Measurements from ENCODE around the gene SLC39A13.

DNA sequence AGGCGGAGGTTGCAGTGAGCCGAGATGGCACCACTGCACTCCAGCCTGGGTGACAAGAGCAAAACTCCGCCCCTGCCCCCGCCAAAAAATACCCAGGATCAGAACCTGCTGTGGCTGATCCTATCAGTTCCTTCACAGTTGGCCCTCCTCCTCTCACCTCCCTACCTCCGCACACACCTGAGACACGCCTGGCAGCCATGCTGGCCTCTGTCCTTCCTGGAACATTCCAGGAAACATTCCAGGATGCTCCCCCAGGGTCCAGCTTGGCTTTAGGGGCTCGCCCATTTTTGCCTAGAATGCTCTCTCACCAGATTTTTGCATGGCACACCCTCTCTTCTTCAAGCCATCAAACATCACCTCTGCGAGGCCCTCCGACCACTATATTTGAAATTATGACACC lies 38.4 kb downstream of the SLC39A13 start:
- TF ChIP-seq, protein P1, sequence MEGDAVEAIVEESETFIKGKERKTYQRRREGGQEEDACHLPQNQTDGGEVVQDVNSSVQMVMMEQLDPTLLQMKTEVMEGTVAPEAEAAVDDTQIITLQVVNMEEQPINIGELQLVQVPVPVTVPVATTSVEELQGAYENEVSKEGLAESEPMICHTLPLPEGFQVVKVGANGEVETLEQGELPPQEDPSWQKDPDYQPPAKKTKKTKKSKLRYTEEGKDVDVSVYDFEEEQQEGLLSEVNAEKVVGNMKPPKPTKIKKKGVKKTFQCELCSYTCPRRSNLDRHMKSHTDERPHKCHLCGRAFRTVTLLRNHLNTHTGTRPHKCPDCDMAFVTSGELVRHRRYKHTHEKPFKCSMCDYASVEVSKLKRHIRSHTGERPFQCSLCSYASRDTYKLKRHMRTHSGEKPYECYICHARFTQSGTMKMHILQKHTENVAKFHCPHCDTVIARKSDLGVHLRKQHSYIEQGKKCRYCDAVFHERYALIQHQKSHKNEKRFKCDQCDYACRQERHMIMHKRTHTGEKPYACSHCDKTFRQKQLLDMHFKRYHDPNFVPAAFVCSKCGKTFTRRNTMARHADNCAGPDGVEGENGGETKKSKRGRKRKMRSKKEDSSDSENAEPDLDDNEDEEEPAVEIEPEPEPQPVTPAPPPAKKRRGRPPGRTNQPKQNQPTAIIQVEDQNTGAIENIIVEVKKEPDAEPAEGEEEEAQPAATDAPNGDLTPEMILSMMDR (conservative IDR thresholded peaks at IDR 0.05 in 1 of 2, IDR thresholded peaks at IDR 0.05 in 1 of 2; ENCODE audit: extremely low read depth in 1 of 2, insufficient read depth in 1 of 2, low read depth in 1 of 2, low read length in 2 of 2): no peak
- TF ChIP-seq EZH2 (IDR thresholded peaks at IDR 0.05; ENCODE audit: borderline replicate concordance, low read length): no peak

Data from mammary epithelial cell (primary cell).